ENCODE results near the gene CFAP43.

DNA sequence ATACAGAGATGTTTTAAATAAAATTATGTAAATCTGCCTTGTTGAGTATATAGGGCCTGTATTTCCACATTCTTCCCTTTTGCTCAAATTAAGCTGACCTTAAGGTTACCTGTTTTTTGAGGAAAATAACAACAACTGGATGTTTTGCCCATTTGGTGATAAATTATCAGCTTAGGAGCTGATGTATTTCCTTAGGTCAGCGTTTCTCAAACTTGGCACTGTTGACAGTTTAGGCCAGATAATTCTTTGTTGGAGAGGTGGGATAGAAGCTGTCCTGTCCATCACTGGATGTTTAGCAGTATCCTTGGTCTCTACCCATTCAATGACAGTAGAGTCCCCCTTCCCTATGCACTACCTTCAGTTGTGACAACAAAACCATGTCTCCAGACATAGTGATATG, 44.0 kb upstream of the CFAP43 start:
- TF ChIP-seq FOXM1 (IDR thresholded peaks at IDR 0.05; ENCODE audit: low read depth, low read length) (no peak), CREB1 (IDR thresholded peaks at IDR 0.05; ENCODE audit: low read depth) (no peak), POLR2A (IDR thresholded peaks at IDR 0.05; ENCODE audit: low read depth, low read length) (no peak), RCOR1 (conservative IDR thresholded peaks at IDR 0.05; ENCODE audit: low read depth, low read length) (no peak), IKZF1 (conservative IDR thresholded peaks at IDR 0.05) (no peak), CTCF (IDR thresholded peaks at IDR 0.05 in 2 of 3, conservative IDR thresholded peaks at IDR 0.05 in 1 of 3; ENCODE audit: control insufficient read depth in 2 of 3, extremely low read depth in 1 of 3, insufficient read depth in 1 of 3, low read depth in 3 of 3, low read length in 3 of 3) (no peak)
- TF ChIP-seq, protein P1, sequence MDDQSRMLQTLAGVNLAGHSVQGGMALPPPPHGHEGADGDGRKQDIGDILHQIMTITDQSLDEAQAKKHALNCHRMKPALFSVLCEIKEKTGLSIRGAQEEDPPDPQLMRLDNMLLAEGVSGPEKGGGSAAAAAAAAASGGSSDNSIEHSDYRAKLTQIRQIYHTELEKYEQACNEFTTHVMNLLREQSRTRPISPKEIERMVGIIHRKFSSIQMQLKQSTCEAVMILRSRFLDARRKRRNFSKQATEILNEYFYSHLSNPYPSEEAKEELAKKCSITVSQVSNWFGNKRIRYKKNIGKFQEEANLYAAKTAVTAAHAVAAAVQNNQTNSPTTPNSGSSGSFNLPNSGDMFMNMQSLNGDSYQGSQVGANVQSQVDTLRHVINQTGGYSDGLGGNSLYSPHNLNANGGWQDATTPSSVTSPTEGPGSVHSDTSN (IDR thresholded peaks at IDR 0.05; ENCODE audit: insufficient replicate concordance, low read depth, low read length), result no peak

All from GM12878 (cell line).